SK-N-SH (cell line): ENCODE results near the gene TRDMT1. TPM values are rescaled to one million over a fixed set of nuclear protein-coding genes. Genes with fewer than 3 reads are reported as not detected.

Experiments used
- CTCF ChIA-PET: fragments of 300-600, 350-600 bp; formaldehyde crosslinking; extraction: SDS; loops from one replicate; lab custom pipeline; 2021; lab: Yijun Ruan, JAX
- POLR2A ChIA-PET: fragments of 350-600 bp; sonication (Branson Sonifier 250); formaldehyde crosslinking; extraction: SDS; loops from one replicate; lab custom pipeline; 2020; ENCODE audit warnings: antibody characterized with exemption, inconsistent platforms; lab: Yijun Ruan, JAX
- DNase-seq: peaks from one replicate; pipeline ENCODE4 v3.0.0; 2012
- H2AFZ ChIP-seq: fragments of 200-600 bp; sonication (generic); 2 replicates; pipeline ENCODE4 v1.8.1; 2016; ENCODE audit warnings: antibody characterized with exemption, mild to moderate bottlenecking, low read depth
- H3F3A ChIP-seq: fragments of 200-600 bp; sonication (generic); replicated peaks from 2 replicates; pipeline ENCODE3; 2016; ENCODE audit warnings: antibody characterized with exemption, mild to moderate bottlenecking; ENCODE audit not compliant: insufficient read depth
- H3K27ac ChIP-seq, 2 experiments: fragments of 200-500 bp in 1 of 2; fragments of 200-600 bp in 1 of 2; sonication (Bioruptor generic) in 1 of 2; sonication (generic), shearing (Covaris generic) in 1 of 2; 2 replicates each; pipeline versions ENCODE4 v1.5.1 to v1.6.1; 2014 to 2016; ENCODE audit warnings: low read depth in 2 of 2, inconsistent platforms in 1 of 2, low read length in 1 of 2, mild to moderate bottlenecking in 1 of 2, mixed read lengths in 1 of 2
- H3K27me3 ChIP-seq: fragments of 200-600 bp; sonication (generic), shearing (Covaris generic); 2 replicates; pipeline ENCODE4 v1.6.1; 2016; ENCODE audit warnings: mixed run types; ENCODE audit not compliant: insufficient read depth
- H3K36me3 ChIP-seq, 2 experiments: fragments of 200-500 bp in 1 of 2; fragments of 200-600 bp in 1 of 2; sonication (Bioruptor generic) in 1 of 2; sonication (generic) in 1 of 2; replicated peaks in 1 of 2; 2 replicates each; pipeline versions ENCODE3 to v1.5.1; 2014 to 2016; ENCODE audit warnings: low read length in 1 of 2, mild to moderate bottlenecking in 1 of 2; ENCODE audit not compliant: insufficient read depth in 2 of 2, control insufficient read depth in 1 of 2
- H3K4me1 ChIP-seq, 2 experiments: fragments of 200-500 bp in 1 of 2; fragments of 200-600 bp in 1 of 2; sonication (Bioruptor generic) in 1 of 2; sonication (generic), shearing (Covaris generic) in 1 of 2; 2 replicates each; pipeline versions ENCODE4 v1.5.1 to v1.6.1; 2014 to 2016; ENCODE audit warnings: low read depth in 1 of 2, low read length in 1 of 2, mixed run types in 1 of 2; ENCODE audit not compliant: insufficient read depth in 2 of 2, control insufficient read depth in 1 of 2
- H3K4me2 ChIP-seq: fragments of 200-600 bp; sonication (generic), shearing (Covaris generic); 2 replicates; pipeline ENCODE4 v1.6.1; 2017; ENCODE audit warnings: mixed run types
- H3K4me3 ChIP-seq, 2 experiments: fragments of 200-500 bp in 1 of 2; fragments of 200-600 bp in 1 of 2; sonication (Bioruptor generic) in 1 of 2; sonication (generic), shearing (Covaris generic) in 1 of 2; 2 replicates each; pipeline versions ENCODE4 v1.5.1 to v1.8.1; 2014 to 2016; ENCODE audit warnings: low read depth in 2 of 2, inconsistent platforms in 1 of 2, low read length in 1 of 2, mild to moderate bottlenecking in 1 of 2, mixed read lengths in 1 of 2, moderate library complexity in 1 of 2
- H3K79me2 ChIP-seq: fragments of 200-600 bp; sonication (generic); 2 replicates; pipeline ENCODE4 v1.8.1; 2017; ENCODE audit warnings: mild to moderate bottlenecking; ENCODE audit not compliant: insufficient read depth
- H3K9ac ChIP-seq: fragments of 200-600 bp; sonication (generic); 2 replicates; pipeline ENCODE4 v1.6.1; 2017; ENCODE audit warnings: mixed run types
- H3K9me2 ChIP-seq: fragments of 200-600 bp; sonication (generic); 2 replicates; pipeline ENCODE4 v1.6.1; 2017; ENCODE audit warnings: mixed run types
- H3K9me3 ChIP-seq: fragments of 200-600 bp; sonication (generic); 2 replicates; pipeline ENCODE4 v1.6.1; 2017; ENCODE audit warnings: mixed run types, mild to moderate bottlenecking, moderate library complexity
- H4K20me1 ChIP-seq: fragments of 200-600 bp; sonication (generic); 2 replicates; pipeline ENCODE4 v1.6.1; 2017; ENCODE audit warnings: mild to moderate bottlenecking, mixed run types; ENCODE audit not compliant: insufficient read depth
- CHD2 ChIP-seq: fragments of 150-350 bp; IDR thresholded peaks from 2 replicates; pipeline ENCODE4 v1.6.1; 2018; ENCODE audit warnings: low read length; ENCODE audit not compliant: partially characterized antibody
- ELF1 ChIP-seq: IDR thresholded peaks from 2 replicates; pipeline ENCODE4 v1.4.0; 2012
- FOXJ3 ChIP-seq: sonication (generic); formaldehyde crosslinking; IDR thresholded peaks from 2 replicates; pipeline ENCODE4 v1.5.1; 2020; ENCODE audit warnings: mild to moderate bottlenecking, missing genetic modification reagents
- FOXM1 ChIP-seq: IDR thresholded peaks from 2 replicates; pipeline ENCODE4 v1.4.0; 2012; ENCODE audit warnings: low read depth, mild to moderate bottlenecking
- JUND ChIP-seq: IDR thresholded peaks from 2 replicates; pipeline ENCODE4 v1.4.0; 2012
- NFIC ChIP-seq: IDR thresholded peaks from 2 replicates; pipeline ENCODE4 v1.4.0; 2012; ENCODE audit warnings: borderline replicate concordance
- PBX3 ChIP-seq: IDR thresholded peaks from 2 replicates; pipeline ENCODE4; 2012
- POLR2AphosphoS5 ChIP-seq: IDR thresholded peaks from 2 replicates; pipeline ENCODE4 v1.6.1; 2012; ENCODE audit warnings: low read depth, low read length
- RXRA ChIP-seq: IDR thresholded peaks from 2 replicates; pipeline ENCODE4 v1.4.0; 2012; ENCODE audit warnings: low read depth, mild to moderate bottlenecking, borderline replicate concordance
- ZBTB33 ChIP-seq: IDR thresholded peaks from 2 replicates; pipeline ENCODE4 v1.4.0; 2012; ENCODE audit warnings: low read depth, borderline replicate concordance
- WGBS: methylation state at CpG from one replicate; pipeline ENCODE4 v1.1.6; 2017; ENCODE audit warnings: low lambda C conversion rate; 5-methylcytosine and 5-hydroxymethylcytosine counted together
- polyA plus RNA-seq, 3 experiments: library from polyadenylated mRNA; depleted of rRNA; stranded (reverse); fragments of >200 nt; gene quantifications; 2 replicates each; pipeline ENCODE4 v1.2.3, GENCODE V29; 2012
- TF ChIP-seq, protein P1 (sequence below): IDR thresholded peaks from 2 replicates; pipeline ENCODE4 v1.6.1; 2012; ENCODE audit warnings: mild to moderate bottlenecking, low read depth, low read length, moderate library complexity

Gene TRDMT1
- polyA plus RNA-seq, 1 of the 3 experiments (the other 2 are of a cell fraction) = 3.1 TPM

DNA sequence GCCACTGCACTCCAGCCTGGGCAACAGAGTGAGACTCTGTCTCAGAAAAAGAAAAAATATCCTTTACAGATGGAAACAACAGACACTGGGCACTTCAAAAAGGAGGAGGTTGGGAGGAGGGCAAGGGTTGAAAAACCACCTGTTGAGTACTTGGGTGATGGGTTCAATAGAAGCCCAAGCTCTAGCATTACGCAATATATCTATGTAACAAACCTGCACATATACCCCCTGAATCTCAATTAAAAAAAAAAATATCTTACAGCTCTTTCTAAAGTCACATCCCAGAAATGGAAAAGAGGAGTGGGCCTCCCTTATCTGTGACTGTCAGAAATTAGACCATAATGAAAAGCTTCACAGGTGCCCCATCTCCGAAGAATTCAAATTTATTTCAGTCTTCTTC lies 38.6 kb upstream of the TRDMT1 start (continued):
- TF ChIP-seq ZBTB33 = no peak
- TF ChIP-seq FOXJ3 (CRISPR knock-in tag) = no peak

GRCh38 chr10:17239345-17240085 lies 38.0 kb upstream of the TRDMT1 start:
- Histone ChIP-seq H3K4me2 (no peak overlapping the region), H2AFZ (no peak overlapping the region), H3K9me2 (no peaks in the 10 kb centered on the region), H4K20me1 (peaks cover 43% of the 10 kb centered on the region), H3K9me3 (no peaks in the 10 kb centered on the region), H3K4me1 (peaks cover 0 to 6% of the 10 kb centered on the region in 2 experiments; a peak in 2 of 4 replicates), H3K9ac (no peak overlapping the region), H3K27me3 (no peaks in the 10 kb centered on the region), H3F3A (peaks cover 66% of the 10 kb centered on the region), H3K36me3 (peaks cover 32 to 33% of the 10 kb centered on the region in 2 experiments), H3K79me2 (peaks cover 20% of the 10 kb centered on the region), H3K4me3 (no peak overlapping the region), H3K27ac (peak overlapping the region in 1 of 2 experiments; percentile 98; a peak in 2 of 4 replicates)
- POLR2A ChIA-PET = no interaction called here
- no peak for DNase-seq
- WGBS = 93% methylated on average over 4 of the region's 6 CpGs
- CTCF ChIA-PET = no interaction called here
- no peak for TF ChIP-seq PBX3
- TF ChIP-seq, protein P1, sequence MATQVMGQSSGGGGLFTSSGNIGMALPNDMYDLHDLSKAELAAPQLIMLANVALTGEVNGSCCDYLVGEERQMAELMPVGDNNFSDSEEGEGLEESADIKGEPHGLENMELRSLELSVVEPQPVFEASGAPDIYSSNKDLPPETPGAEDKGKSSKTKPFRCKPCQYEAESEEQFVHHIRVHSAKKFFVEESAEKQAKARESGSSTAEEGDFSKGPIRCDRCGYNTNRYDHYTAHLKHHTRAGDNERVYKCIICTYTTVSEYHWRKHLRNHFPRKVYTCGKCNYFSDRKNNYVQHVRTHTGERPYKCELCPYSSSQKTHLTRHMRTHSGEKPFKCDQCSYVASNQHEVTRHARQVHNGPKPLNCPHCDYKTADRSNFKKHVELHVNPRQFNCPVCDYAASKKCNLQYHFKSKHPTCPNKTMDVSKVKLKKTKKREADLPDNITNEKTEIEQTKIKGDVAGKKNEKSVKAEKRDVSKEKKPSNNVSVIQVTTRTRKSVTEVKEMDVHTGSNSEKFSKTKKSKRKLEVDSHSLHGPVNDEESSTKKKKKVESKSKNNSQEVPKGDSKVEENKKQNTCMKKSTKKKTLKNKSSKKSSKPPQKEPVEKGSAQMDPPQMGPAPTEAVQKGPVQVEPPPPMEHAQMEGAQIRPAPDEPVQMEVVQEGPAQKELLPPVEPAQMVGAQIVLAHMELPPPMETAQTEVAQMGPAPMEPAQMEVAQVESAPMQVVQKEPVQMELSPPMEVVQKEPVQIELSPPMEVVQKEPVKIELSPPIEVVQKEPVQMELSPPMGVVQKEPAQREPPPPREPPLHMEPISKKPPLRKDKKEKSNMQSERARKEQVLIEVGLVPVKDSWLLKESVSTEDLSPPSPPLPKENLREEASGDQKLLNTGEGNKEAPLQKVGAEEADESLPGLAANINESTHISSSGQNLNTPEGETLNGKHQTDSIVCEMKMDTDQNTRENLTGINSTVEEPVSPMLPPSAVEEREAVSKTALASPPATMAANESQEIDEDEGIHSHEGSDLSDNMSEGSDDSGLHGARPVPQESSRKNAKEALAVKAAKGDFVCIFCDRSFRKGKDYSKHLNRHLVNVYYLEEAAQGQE = no peak
- no peak for TF ChIP-seq ELF1
- TF ChIP-seq RXRA = no peak
- peak; percentile 36; the same call in 1 of the 2 replicates for TF ChIP-seq FOXM1
- no peak for TF ChIP-seq CHD2
- no peak for TF ChIP-seq ZBTB33
- peak; percentile 5 for TF ChIP-seq POLR2AphosphoS5
- TF ChIP-seq JUND = no peak
- no peak for TF ChIP-seq NFIC
